Mucosa of rectum (tissue), 2 donors: ENCODE measurements around the gene PRPF40B.
A peak's percentile ranks its signal among the peaks of the same experiment; 100 is the strongest.

ENCODE experiments used
- H3K27ac ChIP-seq, 2 donors: one replicate each; pipeline ENCODE4 v1.7.0; 2013; ENCODE audit warnings: inconsistent platforms in 2 of 2, low read depth in 2 of 2, low read length in 2 of 2
- H3K27me3 ChIP-seq, 2 donors: one replicate each; pipeline ENCODE4 v1.7.0; 2013; ENCODE audit warnings: low read length in 2 of 2; ENCODE audit not compliant: control insufficient read depth in 2 of 2, insufficient read depth in 2 of 2
- H3K36me3 ChIP-seq, 2 donors: one replicate each; pipeline ENCODE4 v1.7.0; 2013; ENCODE audit warnings: low read length in 2 of 2; ENCODE audit not compliant: control insufficient read depth in 2 of 2, insufficient read depth in 2 of 2
- H3K4me1 ChIP-seq, 2 donors: one replicate each; pipeline ENCODE4 v1.7.0; 2013; ENCODE audit warnings: low read length in 2 of 2, mild to moderate bottlenecking in 1 of 2; ENCODE audit not compliant: control insufficient read depth in 2 of 2, insufficient read depth in 2 of 2
- H3K4me3 ChIP-seq, 2 donors: one replicate each; pipeline ENCODE4 v1.7.0; 2013; ENCODE audit warnings: low read length in 2 of 2
- H3K9ac ChIP-seq, 2 donors: one replicate each; pipeline ENCODE4 v1.7.0; 2013; ENCODE audit warnings: low read length in 2 of 2, low read depth in 1 of 2, mild to moderate bottlenecking in 1 of 2
- H3K9me3 ChIP-seq, 2 donors: one replicate each; pipeline ENCODE4 v1.7.0; 2013; ENCODE audit warnings: low read length in 2 of 2; ENCODE audit not compliant: control insufficient read depth in 2 of 2
- donor health status: healthy.
- donor health status: Normal muscosa, but diverticular disease.

The PRPF40B gene

DNA sequence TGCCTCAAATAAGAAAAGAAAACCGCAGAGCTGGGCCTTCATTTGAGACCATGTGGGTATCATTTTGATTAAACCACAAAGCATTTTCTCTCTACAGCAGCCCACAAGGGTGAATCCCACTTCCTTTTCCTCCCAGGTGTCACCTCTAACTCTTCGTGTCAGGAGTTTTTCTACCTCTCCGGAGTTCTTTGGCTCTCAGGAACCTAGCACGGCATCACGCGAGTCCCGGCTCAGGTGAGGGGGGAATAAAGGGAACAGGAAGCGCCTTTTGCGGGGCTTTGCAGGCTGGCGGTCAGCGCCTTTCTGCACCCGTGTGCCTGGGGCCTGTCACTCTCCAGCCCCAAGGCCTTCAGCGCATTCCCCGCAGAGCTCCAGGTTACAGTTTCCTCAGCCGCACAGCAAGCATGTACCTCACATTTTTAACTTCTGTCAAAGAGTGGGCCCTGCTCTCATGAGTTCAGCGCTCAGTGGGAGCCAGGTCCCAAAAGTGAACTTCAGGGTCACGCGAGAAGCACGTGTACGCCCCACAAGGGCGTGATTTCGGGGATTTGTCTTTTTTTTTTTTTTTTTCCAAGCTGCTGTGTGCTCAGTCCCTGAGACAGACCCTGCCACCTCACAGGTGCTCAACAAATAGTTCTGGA, 740 bp upstream of the PRPF40B start:
- Histone ChIP-seq H3K9ac (peak overlapping the region; percentile 66 to 73), H3K36me3 (no peaks in the 10 kb centered on the region), H3K27me3 (peaks cover 0 to 2% of the 10 kb centered on the region in 2 donors), H3K9me3 (no peaks in the 10 kb centered on the region), H3K27ac (peak overlapping the region; percentile 75 to 79), H3K4me3 (peak overlapping the region; percentile 66 to 89), H3K4me1 (peaks cover 7 to 11% of the 10 kb centered on the region in 2 donors)

DNA sequence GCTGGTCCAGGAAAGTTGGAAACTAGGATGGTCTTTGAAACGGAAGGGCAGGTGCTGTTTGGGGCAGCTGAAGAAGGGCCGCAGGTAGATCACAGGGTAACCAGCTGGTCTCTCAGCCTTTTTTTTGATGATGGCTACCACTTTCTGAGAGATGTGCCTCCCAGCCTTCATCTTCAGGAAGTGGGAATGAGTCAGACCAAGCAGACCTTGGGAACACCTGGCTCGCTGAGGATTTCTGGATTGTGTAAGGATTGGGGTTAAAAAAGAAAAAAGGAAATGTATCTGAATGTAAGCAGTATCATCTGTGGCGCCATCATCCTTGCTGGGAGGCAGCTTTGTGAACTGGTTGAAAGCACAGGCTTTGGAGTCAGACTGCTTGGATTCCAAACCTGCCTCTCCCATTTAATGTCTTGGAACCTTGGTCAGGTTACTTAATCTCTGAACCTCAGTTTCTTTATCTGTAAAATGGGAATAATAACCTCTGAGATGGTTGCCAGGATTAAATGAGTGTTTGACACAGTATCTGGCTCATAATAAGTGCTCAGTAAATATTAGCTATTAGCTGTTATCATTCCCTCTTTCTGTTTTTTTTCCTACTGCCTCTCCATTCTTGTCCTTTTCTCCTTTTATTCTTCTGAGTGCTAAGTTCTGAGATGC, 1.7 kb downstream of the PRPF40B start:
- H3K36me3 ChIP-seq = no peaks in the 10 kb centered on the region
- H3K27me3 ChIP-seq = no peaks in the 10 kb centered on the region
- H3K9ac ChIP-seq = no peak overlapping the region
- no peak overlapping the region for H3K4me3 ChIP-seq
- no peaks in the 10 kb centered on the region for H3K9me3 ChIP-seq
- H3K4me1 ChIP-seq = peaks cover 7 to 11% of the 10 kb centered on the region in 2 donors
- no peak overlapping the region for H3K27ac ChIP-seq

- H3K4me1 ChIP-seq = peaks cover 7 to 11% of the 10 kb centered on the region in 2 donors
- no peak overlapping the region for H3K27ac ChIP-seq
- no peaks in the 10 kb centered on the region for H3K36me3 ChIP-seq
Observed at GRCh38 chr12:49626169-49626835, 2.9 kb downstream of the PRPF40B start.

DNA sequence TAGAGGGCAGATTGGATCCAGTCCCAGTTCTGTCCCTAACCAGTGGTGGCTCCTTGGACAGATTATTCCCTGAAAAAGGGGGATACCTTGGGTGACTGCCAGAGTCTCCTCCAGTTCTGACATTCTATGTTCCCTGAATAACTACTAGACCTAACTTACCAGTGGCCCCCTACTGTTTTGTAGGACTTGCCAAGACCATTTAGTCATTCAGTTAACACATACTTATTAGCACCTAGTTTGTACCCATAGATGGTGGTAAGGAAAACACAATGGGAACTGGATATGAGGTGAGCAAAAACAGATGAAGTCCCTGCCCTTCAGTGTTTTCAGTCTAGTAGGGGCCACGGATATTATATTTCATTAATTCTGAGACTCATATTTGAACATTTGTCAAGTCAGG, 3.5 kb downstream of the PRPF40B start:
- no peaks in the 10 kb centered on the region for H3K36me3 ChIP-seq

More at GRCh38 chr12:49626169-49626835, 2.9 kb downstream of the PRPF40B start:
- Histone ChIP-seq H3K9me3 (no peaks in the 10 kb centered on the region), H3K9ac (no peak overlapping the region), H3K4me3 (no peak overlapping the region), H3K27me3 (no peaks in the 10 kb centered on the region)

DNA sequence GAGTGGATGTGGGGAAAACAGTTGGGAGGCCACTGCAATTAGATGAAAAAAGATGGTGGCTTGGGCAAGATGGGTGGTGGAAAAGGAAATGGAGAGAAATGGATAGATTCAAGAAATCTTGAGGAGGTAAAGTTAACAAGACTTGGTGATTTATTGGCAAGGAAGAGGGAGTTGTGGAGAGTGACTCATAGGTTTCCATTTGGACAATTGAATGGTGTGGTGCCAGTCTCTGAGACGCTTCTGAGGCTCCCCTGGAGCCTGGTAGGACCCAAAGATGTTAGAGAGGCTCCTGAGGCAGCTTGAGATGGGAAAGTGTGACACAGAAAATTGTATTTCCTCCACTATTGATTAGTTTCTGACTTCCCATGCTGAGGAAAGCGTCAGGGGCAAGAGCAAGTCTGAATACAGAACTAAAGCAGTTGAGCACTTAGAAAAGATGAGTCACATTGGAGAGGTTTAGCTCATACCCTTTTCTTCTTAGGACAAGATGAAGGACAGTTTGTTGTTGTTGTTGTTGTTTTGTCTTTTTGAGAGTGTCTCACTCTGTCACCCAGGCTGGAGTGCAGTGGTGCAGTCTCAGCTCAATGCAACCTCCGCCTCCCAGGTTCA, 4.5 kb downstream of the PRPF40B start:
- Histone ChIP-seq H3K9ac (no peak overlapping the region), H3K27me3 (no peaks in the 10 kb centered on the region), H3K9me3 (no peaks in the 10 kb centered on the region), H3K27ac (no peak overlapping the region), H3K4me3 (no peak overlapping the region), H3K4me1 (peaks cover 0 to under 1% of the 10 kb centered on the region in 2 donors), H3K36me3 (no peaks in the 10 kb centered on the region)

More for the DNA sequence above, 3.5 kb downstream of the PRPF40B start:
- no peak overlapping the region for H3K9ac ChIP-seq
- no peak overlapping the region for H3K4me3 ChIP-seq
- no peak overlapping the region for H3K27ac ChIP-seq
- peaks cover 3 to 8% of the 10 kb centered on the region in 2 donors for H3K4me1 ChIP-seq
- H3K9me3 ChIP-seq = no peaks in the 10 kb centered on the region
- no peaks in the 10 kb centered on the region for H3K27me3 ChIP-seq

DNA sequence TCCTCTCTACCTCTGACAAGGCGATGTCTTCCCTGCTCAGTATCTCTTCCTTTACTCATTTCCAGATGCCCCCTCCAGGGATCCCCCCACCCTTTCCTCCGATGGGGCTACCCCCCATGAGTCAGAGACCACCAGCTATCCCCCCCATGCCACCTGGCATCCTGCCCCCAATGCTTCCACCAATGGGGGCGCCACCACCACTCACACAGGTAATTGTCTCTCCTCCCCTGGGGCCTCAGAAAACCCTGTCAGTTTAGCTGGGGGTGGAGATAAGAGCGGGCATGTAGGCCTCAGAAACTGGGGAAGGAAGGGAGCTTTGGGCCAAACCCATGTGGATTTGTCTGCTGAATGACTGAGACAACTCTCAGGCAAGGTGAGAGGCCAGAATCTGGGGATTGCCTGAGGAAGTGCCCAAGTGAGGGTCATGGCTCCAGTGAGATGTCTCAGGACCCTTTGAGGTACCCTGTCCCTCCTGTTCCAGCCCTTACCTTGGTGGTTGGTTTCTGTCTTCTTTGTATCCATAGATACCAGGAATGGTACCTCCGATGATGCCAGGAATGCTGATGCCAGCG, 8.1 kb downstream of the PRPF40B start:
- Histone ChIP-seq H3K9me3 (no peaks in the 10 kb centered on the region), H3K4me3 (no peak overlapping the region), H3K27ac (no peak overlapping the region), H3K4me1 (no peaks in the 10 kb centered on the region), H3K36me3 (no peaks in the 10 kb centered on the region), H3K9ac (no peak overlapping the region), H3K27me3 (no peaks in the 10 kb centered on the region)

- Histone ChIP-seq H3K4me1 (peaks cover 0 to 2% of the 10 kb centered on the region in 2 donors), H3K4me3 (no peak overlapping the region), H3K27ac (no peak overlapping the region), H3K36me3 (no peaks in the 10 kb centered on the region), H3K27me3 (no peaks in the 10 kb centered on the region), H3K9ac (no peak overlapping the region), H3K9me3 (no peaks in the 10 kb centered on the region)
Observed at GRCh38 chr12:49632401-49632800, 9.0 kb downstream of the PRPF40B start.

DNA sequence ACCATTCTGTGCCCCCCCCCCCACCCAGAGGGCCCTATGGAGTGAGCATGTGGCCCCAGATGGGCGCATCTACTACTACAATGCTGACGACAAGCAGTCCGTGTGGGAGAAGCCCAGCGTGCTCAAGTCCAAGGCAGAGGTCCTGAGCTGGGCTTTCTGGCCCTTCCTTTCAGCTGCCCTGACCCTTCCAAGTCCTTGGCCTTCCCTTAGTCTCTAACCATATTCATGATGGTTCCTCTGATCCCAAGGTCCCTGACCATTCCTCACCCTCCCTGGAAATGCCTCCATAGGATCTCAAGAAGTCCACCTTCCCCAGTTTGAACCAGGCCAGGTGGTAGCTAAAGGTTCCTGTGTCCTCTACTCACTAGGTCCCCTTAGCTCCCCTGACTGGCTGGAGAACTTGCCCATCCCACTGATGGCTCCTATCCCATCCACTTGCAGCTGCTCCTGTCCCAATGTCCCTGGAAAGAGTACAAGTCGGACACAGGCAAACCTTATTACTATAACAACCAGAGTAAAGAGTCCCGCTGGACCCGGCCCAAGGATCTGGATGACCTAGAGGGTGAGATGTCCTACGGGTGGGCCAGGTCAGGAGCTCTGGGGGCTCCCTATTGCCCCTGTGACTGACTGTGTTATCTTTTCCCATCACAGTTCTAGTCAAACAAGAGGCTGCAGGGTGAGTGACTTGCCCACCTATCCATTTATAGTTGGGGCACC, 9.8 kb downstream of the PRPF40B start:
- no peak overlapping the region for H3K27ac ChIP-seq

GRCh38 chr12:49633703-49634345, 10.5 kb downstream of the PRPF40B start:
- Histone ChIP-seq H3K9ac (no peak overlapping the region), H3K4me1 (peaks cover 0 to 2% of the 10 kb centered on the region in 2 donors), H3K9me3 (no peaks in the 10 kb centered on the region), H3K4me3 (no peak overlapping the region), H3K36me3 (no peaks in the 10 kb centered on the region), H3K27ac (no peak overlapping the region), H3K27me3 (no peaks in the 10 kb centered on the region)

More for the DNA sequence above, 9.8 kb downstream of the PRPF40B start:
- Histone ChIP-seq H3K27me3 (no peaks in the 10 kb centered on the region), H3K4me1 (peaks cover 0 to 2% of the 10 kb centered on the region in 2 donors), H3K9ac (no peak overlapping the region), H3K9me3 (no peaks in the 10 kb centered on the region), H3K36me3 (no peaks in the 10 kb centered on the region), H3K4me3 (no peak overlapping the region)
